GM18508 (cell line): ENCODE measurements around the gene APOBEC3A.
"Not testable (repeated sequence)": the region's sequence is repeated elsewhere in the genome, so short reads cannot be mapped to it uniquely, and the experiment has no call there.

ENCODE experiments used
- ATAC-seq: cut with Tn5 transposase; IDR thresholded peaks from one replicate; pipeline ENCODE4 v1.9.1; 2021; ENCODE audit warnings: moderate number of reproducible peaks; ENCODE audit not compliant: insufficient read depth, unreplicated experiment

The APOBEC3A gene

GRCh38 chr22:38955926-38956325, 1.5 kb upstream of the APOBEC3A start:
- ATAC-seq, result no peak

DNA sequence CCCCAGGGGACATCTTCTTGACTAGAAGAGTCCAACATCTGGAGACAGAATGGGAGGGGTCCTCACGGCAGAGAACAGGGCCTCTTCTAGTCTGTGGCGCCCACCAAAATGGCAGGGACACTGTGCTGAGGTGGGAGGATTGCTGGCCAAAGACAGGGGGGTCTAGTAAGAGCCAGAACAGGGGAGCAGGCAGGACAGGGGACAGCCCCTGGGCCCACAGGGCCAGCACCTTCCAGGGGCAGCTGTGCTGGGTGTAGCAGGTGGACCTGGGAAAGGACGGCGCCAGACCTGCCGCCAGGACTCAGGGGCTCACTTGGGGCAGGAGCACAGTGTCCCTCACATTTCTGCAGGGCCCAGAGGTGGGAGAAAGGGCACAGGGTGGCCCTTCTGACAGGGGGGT, 858 bp upstream of the APOBEC3A start:
- no peak for ATAC-seq

GRCh38 chr22:38957808-38958650, 620 bp downstream of the APOBEC3A start:
- no peak for ATAC-seq

DNA sequence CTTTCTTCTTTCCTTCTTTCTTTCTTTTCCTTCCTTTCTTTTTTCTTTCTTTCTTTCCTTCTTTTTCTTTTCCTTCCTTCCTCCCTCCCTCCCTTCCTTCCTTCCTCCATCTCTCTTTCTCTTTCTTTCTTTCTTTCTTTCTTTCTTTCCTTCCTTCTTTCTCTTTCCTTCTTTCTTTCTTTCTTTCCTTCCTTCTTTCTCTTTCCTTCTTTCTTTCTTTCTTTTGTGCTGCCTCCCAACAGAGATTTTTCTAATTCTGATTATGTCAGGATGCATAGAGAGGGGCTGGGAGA, 1.2 kb downstream of the APOBEC3A start:
- ATAC-seq, result not testable (repeated sequence)

DNA sequence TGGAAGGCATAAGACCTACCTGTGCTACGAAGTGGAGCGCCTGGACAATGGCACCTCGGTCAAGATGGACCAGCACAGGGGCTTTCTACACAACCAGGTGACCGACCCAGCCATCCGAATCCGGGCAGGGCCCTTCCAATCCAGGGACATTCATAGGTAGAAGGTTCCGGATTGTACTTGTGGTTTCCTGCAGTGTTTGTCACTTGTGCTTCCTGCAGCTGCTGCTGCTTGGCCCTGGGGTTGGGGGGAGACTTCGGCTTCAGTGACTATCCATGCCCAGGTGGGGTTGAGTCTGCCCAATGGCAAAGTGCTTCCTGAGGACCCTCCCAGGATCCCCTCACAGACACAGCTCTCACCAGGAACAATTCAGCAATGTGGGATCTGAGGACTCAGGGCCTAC, 2.2 kb downstream of the APOBEC3A start:
- ATAC-seq, result no peak

GRCh38 chr22:38960673-38961072, 3.3 kb downstream of the APOBEC3A start:
- not testable (repeated sequence) for ATAC-seq

- not testable (repeated sequence) for ATAC-seq
Observed at GRCh38 chr22:38963291-38963738, 5.9 kb downstream of the APOBEC3A start.

DNA sequence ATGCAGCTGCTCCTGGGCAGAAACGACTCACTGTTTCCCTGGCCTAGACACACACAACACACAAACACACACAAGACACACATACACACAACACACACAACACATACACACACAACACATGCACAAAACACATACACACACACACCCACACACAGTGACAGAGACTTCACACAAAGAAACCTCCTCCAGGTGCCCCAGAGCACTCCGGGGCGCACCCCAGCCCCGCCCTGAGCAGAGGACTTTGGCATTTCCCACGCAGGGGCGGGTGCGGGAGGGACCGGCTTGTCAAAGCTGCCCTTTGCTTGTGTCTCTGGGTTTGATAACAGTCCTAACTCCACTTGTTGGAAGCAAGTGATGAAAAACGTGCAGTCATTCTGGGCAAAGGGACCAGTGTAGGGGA, 6.5 kb downstream of the APOBEC3A start:
- no peak for ATAC-seq

DNA sequence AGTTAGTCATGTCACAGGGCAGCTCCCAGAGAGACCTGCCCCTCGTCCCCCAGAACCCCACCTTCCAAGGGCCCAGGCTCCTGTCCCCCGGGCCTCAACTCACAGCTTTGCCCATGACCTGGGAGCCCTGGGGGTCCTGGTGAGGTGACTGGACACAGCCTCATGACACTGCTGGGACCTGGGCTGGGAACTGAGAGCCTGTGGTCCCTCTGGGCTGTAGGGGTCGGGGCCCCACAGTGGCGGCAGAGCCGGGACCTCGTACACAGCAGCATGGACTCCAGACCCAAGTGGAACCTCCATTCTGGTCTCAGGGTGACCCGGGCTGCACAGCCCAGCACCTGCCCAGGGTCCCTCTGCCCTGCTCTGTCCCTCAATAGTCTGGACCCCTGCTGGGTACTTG, 6.9 kb downstream of the APOBEC3A start:
- no peak for ATAC-seq

GRCh38 chr22:38964989-38965388, 7.6 kb downstream of the APOBEC3A start:
- no peak for ATAC-seq

- ATAC-seq, result no peak
Observed at GRCh38 chr22:38965614-38966379, 8.4 kb downstream of the APOBEC3A start.

GRCh38 chr22:38966380-38966702, 8.9 kb downstream of the APOBEC3A start:
- no peak for ATAC-seq

DNA sequence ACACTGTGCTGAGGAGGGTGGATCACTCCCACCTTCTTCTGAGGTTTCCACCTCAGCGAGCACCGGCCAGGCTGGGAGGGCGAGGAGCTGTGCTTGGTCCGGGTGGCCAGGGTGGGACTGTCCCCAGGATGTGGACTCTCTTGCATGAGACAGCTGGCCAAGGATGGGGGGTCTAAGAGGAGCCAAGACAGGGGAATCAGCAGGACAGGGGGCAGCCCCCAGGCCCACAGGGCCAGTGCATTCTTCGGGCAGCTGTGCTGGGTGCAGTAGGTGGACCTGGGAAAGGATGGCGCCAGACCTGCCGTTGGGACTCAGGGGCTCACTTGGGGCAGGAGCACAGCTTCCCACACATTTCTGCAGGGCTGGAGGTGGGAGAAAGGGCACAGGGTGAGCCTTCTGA, 9.5 kb downstream of the APOBEC3A start:
- no peak for ATAC-seq

DNA sequence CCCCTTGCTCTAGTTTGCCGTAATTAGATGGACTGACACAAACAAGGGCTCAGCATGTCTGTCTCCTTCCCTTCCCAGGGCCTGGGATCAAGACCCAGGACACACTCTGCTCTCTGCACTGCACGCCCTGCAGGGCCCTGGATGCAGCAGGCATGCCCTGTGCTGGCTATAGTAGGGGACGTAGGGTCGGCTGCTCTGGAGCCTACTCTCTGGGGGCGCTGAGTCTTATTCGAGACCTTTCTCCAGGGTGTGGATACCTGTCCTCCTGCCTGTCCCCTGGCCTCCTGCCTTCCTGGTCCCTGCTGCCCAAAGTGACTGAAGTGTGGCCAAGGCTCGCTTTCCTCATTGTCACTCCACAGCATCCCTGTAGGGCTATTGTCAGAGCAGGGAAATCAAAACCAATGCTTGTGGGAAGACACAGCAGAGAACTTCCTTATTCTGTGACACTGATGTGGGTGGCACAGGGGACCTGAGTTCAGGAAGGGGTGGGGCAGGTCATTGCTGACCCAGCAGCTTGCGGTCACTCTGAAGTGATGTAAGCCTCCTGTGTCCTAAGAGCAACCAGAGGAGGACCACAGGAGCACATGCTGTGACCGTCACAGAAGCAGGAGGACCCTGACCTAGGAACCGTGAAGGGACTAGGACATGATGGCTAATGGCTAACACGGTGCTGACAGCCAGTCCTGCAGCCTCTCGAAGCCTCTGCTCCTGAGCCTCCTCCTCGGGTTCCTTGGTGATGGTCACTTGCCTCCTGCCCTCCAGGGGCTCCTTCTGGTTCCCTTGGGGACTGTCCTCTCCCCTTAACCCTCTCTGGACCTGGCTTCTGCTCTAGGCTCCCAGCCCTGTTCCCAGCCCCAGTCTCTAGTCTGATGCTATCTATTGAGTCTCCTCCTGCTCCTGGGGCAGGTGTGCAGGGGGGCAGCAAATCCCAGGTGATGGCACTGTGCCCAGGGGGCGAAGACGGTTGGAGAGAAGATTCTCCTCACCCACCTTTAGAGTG, 10.3 kb downstream of the APOBEC3A start:
- no peak for ATAC-seq

- ATAC-seq, result no peak
Observed at GRCh38 chr22:38968801-38969200, 11.4 kb downstream of the APOBEC3A start.

- no peak for ATAC-seq
Observed at GRCh38 chr22:38970551-38970950, 13.1 kb downstream of the APOBEC3A start.

DNA sequence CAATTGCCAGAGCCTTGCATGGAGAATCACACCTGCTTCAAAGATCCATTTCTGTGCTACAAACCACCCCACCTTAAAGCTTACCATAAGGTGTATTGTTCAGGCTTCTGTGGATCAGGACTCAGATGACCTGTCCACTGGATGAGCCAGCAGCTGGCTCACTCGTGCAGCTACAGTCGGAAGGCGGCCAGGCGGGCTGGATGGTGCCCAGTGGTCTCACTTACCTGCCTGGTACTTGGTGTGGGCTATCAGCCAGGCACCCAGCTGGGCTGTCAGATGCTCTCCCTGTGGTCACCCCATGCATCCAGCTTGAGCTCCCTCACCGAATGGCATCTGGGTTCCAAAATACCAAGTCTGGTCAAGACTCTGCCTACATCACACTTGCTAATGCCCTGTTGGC, 13.8 kb downstream of the APOBEC3A start:
- ATAC-seq, result no peak

DNA sequence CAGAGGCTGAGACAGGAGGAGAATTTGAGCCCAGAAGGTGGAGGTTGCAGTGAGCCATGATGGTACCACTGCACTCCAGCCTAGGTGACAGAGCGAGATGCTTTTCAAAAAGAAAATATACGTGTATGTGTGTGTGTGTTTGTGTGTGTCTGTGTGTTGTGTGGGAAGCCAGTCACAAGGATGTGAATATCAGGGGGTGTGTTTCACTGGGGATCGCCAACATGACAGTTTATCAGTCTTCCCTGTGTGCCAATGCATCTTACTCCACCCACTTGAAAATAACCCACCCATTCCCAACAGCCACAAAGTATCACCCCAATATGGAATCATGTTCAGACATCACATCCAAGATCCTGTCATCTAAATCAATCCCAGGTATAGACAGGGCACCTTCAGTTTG, 14.4 kb downstream of the APOBEC3A start:
- no peak for ATAC-seq

GRCh38 chr22:38972558-38972957, 15.1 kb downstream of the APOBEC3A start:
- no peak for ATAC-seq

DNA sequence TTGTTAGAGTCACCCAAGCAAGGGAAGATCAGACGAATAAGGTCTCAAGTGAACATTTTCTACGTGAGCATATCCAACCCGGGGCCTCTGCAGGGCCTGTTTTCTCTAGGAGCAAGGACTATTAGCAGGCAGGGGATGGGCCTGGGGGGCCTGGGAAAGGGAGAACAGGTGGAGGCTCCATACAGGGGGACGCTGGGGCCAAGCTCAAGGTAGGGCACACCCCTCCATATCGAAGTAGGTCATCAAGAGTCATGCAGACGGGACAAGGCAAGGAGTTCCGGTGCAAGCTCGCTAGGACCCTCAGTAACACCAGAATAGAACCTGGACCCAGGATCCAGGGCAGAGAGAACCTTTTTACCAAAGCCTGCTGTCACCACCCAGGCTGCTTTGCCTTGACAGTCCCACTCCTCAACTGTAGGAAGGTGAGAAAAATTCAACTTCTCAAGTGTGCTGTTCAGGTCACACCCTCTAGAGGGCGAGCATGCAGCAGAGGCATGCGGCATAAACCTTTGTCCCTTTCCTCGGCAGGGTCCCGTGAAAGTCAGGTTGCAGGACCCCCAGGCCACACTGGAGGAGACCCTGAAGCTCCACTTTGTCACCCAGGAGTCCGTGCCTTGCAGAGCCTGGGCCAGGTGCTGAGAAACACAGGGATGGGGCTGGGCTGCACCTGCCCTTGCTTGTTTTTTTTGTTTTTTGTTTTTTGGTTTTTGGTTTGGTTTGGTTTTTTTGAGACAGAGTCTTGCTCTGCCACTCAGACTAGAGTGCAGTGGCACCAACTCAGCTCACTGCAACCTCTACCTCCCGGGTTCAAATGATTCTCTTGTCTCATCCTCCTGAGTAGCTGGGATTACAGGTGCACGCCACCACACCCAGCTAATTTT, 16.1 kb downstream of the APOBEC3A start:
- ATAC-seq, result no peak
